ENCODE results near the gene CEP164.

CEP164 gene

GRCh38 chr11:117282956-117283355 is 44.7 kb upstream of the CEP164 start:
- Histone ChIP-seq H3K27ac (peak overlapping the region; percentile 87), H3K9me3 (ENCODE audit: severe bottlenecking) (no peaks in the 10 kb centered on the region), H3K36me3 (peaks cover 73% of the 10 kb centered on the region), H3K4me3 (ENCODE audit: low read depth, low read length) (no peak overlapping the region), H3K27me3 (ENCODE audit: insufficient read depth, low read depth, severe bottlenecking) (no peaks in the 10 kb centered on the region)
- TF ChIP-seq CTCF (IDR thresholded peaks at IDR 0.05; ENCODE audit: low read depth, low read length): no peak
- DNase-seq: no peak

GRCh38 chr11:117284053-117284452 is 43.6 kb upstream of the CEP164 start:
- H3K27ac ChIP-seq: peak overlapping the region; percentile 87
- DNase-seq: peak; percentile 52
- no peaks in the 10 kb centered on the region for H3K9me3 ChIP-seq (ENCODE audit: severe bottlenecking)
- H3K27me3 ChIP-seq (ENCODE audit: insufficient read depth, low read depth, severe bottlenecking): no peaks in the 10 kb centered on the region
- H3K4me3 ChIP-seq (ENCODE audit: low read depth, low read length): no peak overlapping the region
- TF ChIP-seq CTCF (IDR thresholded peaks at IDR 0.05; ENCODE audit: low read depth, low read length): no peak
- H3K36me3 ChIP-seq: peaks cover 80% of the 10 kb centered on the region

- no peak for TF ChIP-seq CTCF (IDR thresholded peaks at IDR 0.05; ENCODE audit: low read depth, low read length)
- H3K36me3 ChIP-seq: peaks cover 89% of the 10 kb centered on the region
- no peak overlapping the region for H3K4me3 ChIP-seq (ENCODE audit: low read depth, low read length)
These were observed 41.1 kb upstream of the CEP164 start for GRCh38 chr11:117286588-117286987.

GRCh38 chr11:117287668-117288067 is 40.0 kb upstream of the CEP164 start:
- Histone ChIP-seq H3K36me3 (peaks cover 86% of the 10 kb centered on the region), H3K27ac (no peak overlapping the region), H3K9me3 (ENCODE audit: severe bottlenecking) (no peaks in the 10 kb centered on the region), H3K4me3 (ENCODE audit: low read depth, low read length) (no peak overlapping the region), H3K27me3 (ENCODE audit: insufficient read depth, low read depth, severe bottlenecking) (no peaks in the 10 kb centered on the region)
- TF ChIP-seq CTCF (IDR thresholded peaks at IDR 0.05; ENCODE audit: low read depth, low read length): no peak
- no peak for DNase-seq

More at GRCh38 chr11:117286588-117286987, 41.1 kb upstream of the CEP164 start:
- Histone ChIP-seq H3K27me3 (ENCODE audit: insufficient read depth, low read depth, severe bottlenecking) (no peaks in the 10 kb centered on the region), H3K9me3 (ENCODE audit: severe bottlenecking) (no peaks in the 10 kb centered on the region), H3K27ac (no peak overlapping the region)
- DNase-seq: no peak

- H3K27me3 ChIP-seq (ENCODE audit: insufficient read depth, low read depth, severe bottlenecking): no peaks in the 10 kb centered on the region
- H3K36me3 ChIP-seq: peaks cover 88% of the 10 kb centered on the region
- H3K4me3 ChIP-seq (ENCODE audit: low read depth, low read length): no peak overlapping the region
- H3K27ac ChIP-seq: no peak overlapping the region
- TF ChIP-seq CTCF (IDR thresholded peaks at IDR 0.05; ENCODE audit: low read depth, low read length): no peak
- H3K9me3 ChIP-seq (ENCODE audit: severe bottlenecking): no peaks in the 10 kb centered on the region
- no peak for DNase-seq
These were observed 37.9 kb upstream of the CEP164 start for GRCh38 chr11:117289795-117290194.

- no peaks in the 10 kb centered on the region for H3K9me3 ChIP-seq (ENCODE audit: severe bottlenecking)
- H3K27ac ChIP-seq: no peak within 1 kb of the TSS
- no peak for DNase-seq
- peaks cover 84% of the 10 kb centered on the region for H3K36me3 ChIP-seq
- H3K27me3 ChIP-seq (ENCODE audit: insufficient read depth, low read depth, severe bottlenecking): no peaks in the 10 kb centered on the region
- no peak within 1 kb of the TSS for H3K4me3 ChIP-seq (ENCODE audit: low read depth, low read length)
- no peak for TF ChIP-seq CTCF (IDR thresholded peaks at IDR 0.05; ENCODE audit: low read depth, low read length)
These were observed 36.8 kb upstream of the CEP164 start, which contains the start of gene BACE1-AS for GRCh38 chr11:117290809-117291396. TSS of gene BACE1-AS (plus strand) at chr11:117291346.
